Posterior vena cava (tissue), 2 donors: ENCODE measurements around the gene TM4SF18. TPM values are rescaled to one million over a fixed set of nuclear protein-coding genes. Genes with fewer than 3 reads are reported as not detected.
"Not testable (repeated sequence)": the region's sequence is repeated elsewhere in the genome, so short reads cannot be mapped to it uniquely, and the experiment has no call there.

ENCODE experiments used
- DNase-seq: peaks from one replicate; pipeline ENCODE4 v3.0.0-alpha.2; 2020; ENCODE audit warnings: low spot score
- intact Hi-C, 2 donors: fragments of 100-400 bp; cut with DNase I; formaldehyde crosslinking; loops; one replicate each; pipeline versions ENCODE4 v1.14.1 to v1.14.2; 2022 to 2023
- total RNA-seq, 2 donors: library from RNA; stranded (reverse); fragmentation: NEBNext Ultra II Directional; extraction: Animal tissue kit (Norgen Biotek cat#: 25700); gene quantifications; one replicate each; pipeline ENCODE4 v1.2.1, GENCODE V29; 2021
- donor health status: DM: yes; HTN: yes; CAD: no.
- donor health status: DM: yes; HTN: yes; CAD: no.

The TM4SF18 gene
- total RNA-seq, 2 donors from 2014 or later, result 5.6 to 6.6 TPM

GRCh38 chr3:149369991-149370866, 36.8 kb upstream of the TM4SF18 start:
- intact Hi-C loops, result no loop called here
- DNase-seq, result no peak

DNA sequence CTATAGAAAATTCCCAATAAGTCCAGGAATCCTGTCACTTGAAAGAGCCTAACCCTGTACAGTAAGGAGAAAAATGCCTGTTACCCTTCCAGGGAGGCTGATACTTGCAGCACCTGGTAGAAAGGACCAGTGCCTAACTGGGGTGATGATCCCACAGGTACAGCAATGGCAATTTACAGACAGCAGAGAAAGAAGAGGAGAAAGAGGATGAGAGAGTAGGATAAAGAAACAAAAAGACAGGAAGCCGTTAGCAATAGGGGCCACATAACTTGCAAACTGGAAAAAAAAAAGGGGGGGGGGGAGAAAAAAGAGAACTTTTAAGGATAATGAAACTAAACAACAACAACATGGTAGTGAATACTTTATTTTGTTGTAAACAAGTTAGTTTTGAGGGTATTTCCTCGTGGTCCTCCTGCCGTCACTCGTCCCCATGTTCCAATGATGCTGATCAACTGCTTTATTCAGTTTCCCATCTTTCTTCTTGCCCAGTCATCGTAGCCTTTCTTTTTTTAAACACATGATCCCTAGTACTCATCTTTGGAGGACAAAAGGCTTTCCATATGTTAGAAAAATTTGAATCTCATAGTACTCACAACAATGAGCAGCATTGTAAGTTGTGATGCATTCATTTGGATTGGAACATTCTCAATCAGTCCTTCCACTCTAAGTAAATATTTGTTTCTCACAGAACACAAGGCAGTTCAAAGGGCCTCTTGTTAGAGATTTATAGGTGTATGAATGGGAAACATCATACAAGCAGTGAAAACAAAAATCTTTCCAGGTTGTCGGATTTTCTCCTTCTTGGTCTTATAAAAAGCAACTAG, 35.5 kb upstream of the TM4SF18 start:
- intact Hi-C loops, result no loop called here

DNA sequence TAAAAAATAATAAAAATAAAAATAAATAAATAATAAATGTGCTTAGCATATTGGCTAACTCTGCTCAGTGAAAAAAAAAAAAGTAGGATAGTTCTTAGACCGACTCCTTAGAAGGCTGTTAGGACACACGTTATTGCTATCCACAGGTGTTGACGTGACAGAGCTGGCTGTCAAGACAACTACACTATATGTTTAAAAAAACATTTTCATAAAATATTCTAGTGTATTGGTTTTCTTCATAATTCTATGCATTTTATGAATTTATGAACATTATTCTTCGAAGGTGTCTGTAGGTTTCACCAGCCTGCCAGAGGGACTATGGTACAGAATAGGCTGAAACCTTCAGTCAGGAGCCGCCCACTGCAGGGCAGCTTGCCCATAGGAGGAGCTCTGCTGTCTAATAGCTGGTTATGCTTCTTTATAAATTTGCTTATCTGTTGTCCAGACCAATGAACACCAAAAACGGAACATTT, 34.8 kb upstream of the TM4SF18 start:
- DNase-seq, result no peak
- intact Hi-C loops, result no loop called here

More for the DNA sequence above, 35.5 kb upstream of the TM4SF18 start:
- DNase-seq, result no peak

GRCh38 chr3:149366941-149367840, 33.8 kb upstream of the TM4SF18 start:
- intact Hi-C loops, result no loop called here
- no peak for DNase-seq

GRCh38 chr3:149366031-149366430, 32.6 kb upstream of the TM4SF18 start:
- DNase-seq, result no peak
- intact Hi-C loops, result no loop called here

GRCh38 chr3:149364624-149365023, 31.2 kb upstream of the TM4SF18 start:
- DNase-seq, result no peak
- intact Hi-C loops, result no loop called here

- intact Hi-C loops, result no loop called here
- DNase-seq, result no peak
Measured at GRCh38 chr3:149363053-149363452, 29.6 kb upstream of the TM4SF18 start.

- DNase-seq, result no peak
- intact Hi-C loops, result no loop called here
Measured at GRCh38 chr3:149362366-149362765, 28.9 kb upstream of the TM4SF18 start.

GRCh38 chr3:149356630-149357029, 23.2 kb upstream of the TM4SF18 start:
- intact Hi-C loops, result no loop called here
- DNase-seq, result no peak

DNA sequence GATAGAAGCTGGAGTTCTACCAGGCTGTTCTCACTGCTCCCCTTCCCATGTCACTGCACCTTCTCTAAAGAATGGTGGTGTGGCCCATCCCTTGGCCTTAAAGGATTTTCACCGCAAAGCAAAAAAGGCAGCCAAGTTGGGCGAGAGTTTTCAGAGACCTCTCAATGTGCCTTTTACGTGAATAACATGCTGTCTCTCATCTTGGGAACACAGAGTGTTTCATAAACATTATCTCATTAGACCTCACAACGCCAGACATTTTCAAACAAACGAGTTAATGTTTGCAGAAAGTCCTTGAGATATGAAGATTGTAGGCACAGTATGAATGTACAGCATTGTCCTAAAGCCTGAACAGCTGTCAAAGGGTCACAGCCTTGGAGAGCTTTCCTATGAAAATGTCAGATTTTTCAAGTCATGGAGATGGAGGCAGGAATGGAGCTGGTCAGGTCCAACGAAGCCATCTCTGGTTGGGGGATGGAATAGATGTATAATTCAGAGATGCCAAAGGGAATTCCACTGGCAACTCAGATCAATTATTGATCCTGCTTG, 22.7 kb upstream of the TM4SF18 start:
- DNase-seq, result no peak
- intact Hi-C loops, result no loop called here

DNA sequence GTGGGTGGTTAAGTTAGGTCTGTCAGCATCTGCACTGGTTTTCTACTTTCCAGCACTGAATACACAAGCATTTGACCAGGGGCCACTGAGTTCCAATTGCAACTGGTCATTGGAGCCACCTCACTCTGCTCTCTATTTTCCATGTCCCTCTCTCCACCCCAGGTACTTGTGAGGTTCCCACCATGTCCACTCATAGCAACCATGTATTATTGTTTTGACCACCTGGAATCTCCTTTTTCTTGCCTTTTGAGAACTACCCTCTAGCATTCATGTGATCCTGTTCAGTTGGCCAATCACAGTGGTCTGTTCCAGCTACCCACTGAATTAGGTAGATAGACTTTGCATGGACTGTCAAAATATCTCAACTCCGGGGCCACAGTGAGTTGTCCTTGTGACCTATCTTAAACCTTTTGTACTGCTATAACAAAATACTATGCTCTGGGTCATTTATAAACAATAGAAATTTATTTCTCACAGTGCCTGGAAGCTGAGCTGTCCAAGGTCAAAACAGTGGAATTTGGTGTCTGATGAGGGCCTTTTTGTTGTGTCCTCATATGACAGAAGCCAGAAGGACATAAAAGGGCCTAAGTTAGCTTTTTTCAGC, 20.2 kb upstream of the TM4SF18 start:
- no peak for DNase-seq
- intact Hi-C loops, result no loop called here

GRCh38 chr3:149352556-149352955, 19.1 kb upstream of the TM4SF18 start:
- DNase-seq, result peak; percentile 84
- intact Hi-C loops, result no loop called here

DNA sequence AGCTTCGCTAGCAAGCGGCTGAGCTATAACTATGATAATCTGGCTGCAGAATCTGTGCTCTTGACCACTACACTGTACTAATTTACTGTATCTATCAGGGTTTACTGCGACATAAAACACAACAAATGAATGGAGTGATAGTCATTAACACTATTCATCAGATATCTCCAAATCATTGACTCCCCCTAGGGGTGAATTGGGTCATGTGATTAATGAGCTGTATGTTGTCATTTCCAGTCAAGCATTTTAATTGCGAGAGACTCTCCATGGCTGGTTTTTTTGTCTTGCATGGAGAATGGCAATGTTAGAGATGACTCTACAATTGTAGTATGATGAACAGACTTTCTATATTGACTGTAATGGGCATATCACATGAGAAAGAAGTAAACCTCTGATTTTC, 10.5 kb upstream of the TM4SF18 start:
- intact Hi-C loops, result no loop called here
- no peak for DNase-seq

GRCh38 chr3:149342413-149343380, 9.3 kb upstream of the TM4SF18 start:
- intact Hi-C loops, result no loop called here
- DNase-seq, result no peak

- intact Hi-C loops, result no loop called here
- DNase-seq, result no peak
Measured at GRCh38 chr3:149340310-149340933, 7.0 kb upstream of the TM4SF18 start.

GRCh38 chr3:149339931-149340309, 6.5 kb upstream of the TM4SF18 start:
- intact Hi-C loops, result no loop called here
- peak; percentile 96 for DNase-seq

GRCh38 chr3:149337486-149337885, 4.0 kb upstream of the TM4SF18 start:
- intact Hi-C loops, result not testable (repeated sequence)

More at GRCh38 chr3:149337486-149337885, 4.0 kb upstream of the TM4SF18 start:
- not testable (repeated sequence) for DNase-seq
